Stimulated activated CD8-positive, alpha-beta memory T cell treated with anti-CD3 and anti-CD28 coated beads, Interleukin-7, amount 100 ng/mL, for 4 hours (primary cell): Measurements from ENCODE around the gene RADIL.

Experiments
- DNase-seq, 2 donors: peaks; one replicate each; pipeline ENCODE4 v3.0.0-alpha.2; 2020; ENCODE audit warnings: low read depth in 2 of 2

RADIL gene

DNA sequence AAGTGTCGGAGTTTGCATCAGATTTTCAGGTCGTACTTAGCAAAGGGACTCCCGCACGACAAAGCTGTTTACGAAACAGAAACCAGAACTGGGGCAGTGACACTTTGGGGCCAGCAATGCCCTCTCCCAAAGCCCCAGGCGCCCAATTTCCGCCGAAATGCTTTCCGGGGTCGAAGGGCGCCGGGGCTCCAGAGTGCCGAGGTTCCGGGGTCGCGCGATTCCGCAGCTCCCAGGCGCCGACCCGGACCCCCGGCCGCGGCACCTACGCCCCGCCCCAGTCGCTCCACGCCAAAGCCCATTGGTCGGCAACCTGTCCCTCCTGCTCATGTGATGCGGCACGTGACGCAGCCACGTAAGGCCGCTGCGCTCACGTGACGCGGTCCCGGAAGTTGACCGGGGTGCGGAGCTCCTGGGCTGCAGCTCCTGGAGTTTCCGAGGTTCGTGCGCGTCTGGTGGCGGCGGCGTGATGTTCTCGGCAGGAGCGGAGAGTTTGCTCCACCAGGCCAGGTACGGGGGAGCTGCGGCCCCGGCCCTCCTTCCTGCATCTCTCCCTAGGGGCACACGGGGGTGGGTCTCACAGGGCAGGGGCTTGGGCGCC lies 108.2 kb downstream of the RADIL start, which contains the start of gene AP5Z1:
TSS of gene AP5Z1 (plus strand) at position 374 of the 598 bp plus-strand sequence. CDS start at position 467, 93 bp downstream.
- DNase-seq = peak; percentile 87 to 95

- no peak for DNase-seq
Observed at GRCh38 chr7:4774658-4775249, 108.8 kb downstream of the RADIL start.

- no peak for DNase-seq
Observed at GRCh38 chr7:4774007-4774406, 109.5 kb downstream of the RADIL start.

GRCh38 chr7:4772306-4772705 lies 111.2 kb downstream of the RADIL start:
- DNase-seq = no peak

- no peak for DNase-seq
Observed at GRCh38 chr7:4771737-4772136, 111.8 kb downstream of the RADIL start.

DNA sequence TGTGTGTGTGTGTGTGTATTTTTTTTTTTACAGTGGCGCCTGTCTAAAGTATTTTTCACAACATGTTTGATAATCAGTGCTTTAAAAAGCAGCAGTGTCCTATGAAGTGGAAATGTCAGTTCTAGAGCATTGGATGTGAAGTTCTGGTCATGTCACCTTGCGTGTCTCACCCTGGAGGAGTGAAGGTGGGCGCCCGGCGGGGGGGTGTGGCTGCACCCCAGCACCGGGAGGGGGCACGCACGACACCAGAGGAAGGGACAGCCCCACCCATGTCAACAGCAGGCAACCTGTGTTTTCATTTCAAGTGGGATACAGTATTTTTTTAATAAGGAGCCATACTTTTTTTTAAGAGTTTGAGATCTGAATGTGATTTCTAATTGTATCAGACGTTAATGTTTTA lies 112.6 kb downstream of the RADIL start:
- DNase-seq = no peak

GRCh38 chr7:4769761-4770160 lies 113.8 kb downstream of the RADIL start:
- no peak for DNase-seq

GRCh38 chr7:4768597-4769569 lies 114.6 kb downstream of the RADIL start:
- DNase-seq = no peak

- no peak for DNase-seq
Observed at GRCh38 chr7:4766666-4767519, 116.6 kb downstream of the RADIL start.

GRCh38 chr7:4765776-4766490 lies 117.6 kb downstream of the RADIL start:
- DNase-seq = no peak

- no peak for DNase-seq
Observed at GRCh38 chr7:4764402-4765007, 119.0 kb downstream of the RADIL start.

DNA sequence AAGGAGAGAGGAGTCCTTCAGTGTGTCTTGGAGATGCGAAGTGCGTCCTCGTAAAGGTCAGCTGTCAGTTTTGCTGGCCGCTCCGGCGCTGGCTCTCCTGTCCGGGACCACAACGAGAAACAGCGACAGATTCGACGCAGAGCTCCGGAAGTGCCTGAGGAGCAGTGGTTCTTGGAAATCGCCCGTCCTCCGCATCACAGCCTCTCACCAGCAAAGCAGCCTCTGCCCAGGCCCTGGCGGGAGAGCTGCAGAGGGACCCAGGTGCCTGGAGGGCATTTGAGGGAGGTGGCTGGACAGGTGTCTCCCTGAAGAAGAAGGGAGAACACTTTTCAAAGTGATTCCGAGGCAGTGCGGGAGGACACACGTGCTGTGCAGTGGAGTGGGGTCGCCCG lies 119.7 kb downstream of the RADIL start:
- no peak for DNase-seq

- no peak for DNase-seq
Observed at GRCh38 chr7:4763091-4763793, 120.3 kb downstream of the RADIL start.

DNA sequence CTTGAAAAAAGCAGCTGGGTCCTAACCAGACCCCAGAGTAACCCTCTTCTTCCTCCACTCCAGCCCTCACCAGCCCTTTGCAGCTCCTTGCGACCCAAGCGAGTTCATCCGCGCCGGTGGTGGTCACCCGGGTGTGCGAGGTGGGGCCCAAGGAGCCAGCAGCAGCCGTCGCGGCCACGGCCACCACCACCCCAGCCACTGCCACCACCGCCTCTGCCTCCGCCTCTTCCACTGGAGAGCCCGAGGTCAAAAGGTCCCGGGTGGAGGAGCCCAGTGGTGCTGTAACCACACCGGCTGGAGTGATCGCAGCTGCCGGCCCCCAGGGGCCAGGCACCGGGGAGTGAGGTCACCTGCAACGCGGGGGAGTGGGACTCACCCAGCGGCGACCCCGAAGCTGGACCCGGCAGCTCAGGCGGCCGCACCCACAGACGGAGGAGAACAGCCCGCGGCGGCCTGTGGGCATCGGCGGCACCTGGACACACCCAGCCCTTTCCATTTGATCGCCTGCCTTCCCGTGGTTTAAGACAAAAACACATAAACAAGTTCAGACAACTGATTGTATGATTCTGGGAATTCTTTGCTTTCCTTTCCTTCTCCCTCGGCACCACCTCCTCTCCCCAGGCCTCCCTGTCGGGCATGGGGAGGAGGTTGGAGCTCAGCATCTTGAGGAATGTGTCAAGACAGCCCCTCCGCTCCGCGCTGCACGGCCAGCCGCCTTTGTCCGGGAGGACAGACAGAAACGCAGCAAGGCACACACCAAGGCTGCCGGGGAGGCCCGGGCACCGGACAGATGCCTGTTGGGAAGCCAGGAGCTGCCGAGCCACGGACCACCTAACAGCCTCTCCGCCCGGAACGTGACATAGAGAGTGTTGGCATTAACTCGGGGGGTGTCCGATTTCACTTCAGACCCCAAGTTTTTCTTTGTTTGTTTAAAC lies 121.1 kb downstream of the RADIL start:
- DNase-seq = no peak

DNA sequence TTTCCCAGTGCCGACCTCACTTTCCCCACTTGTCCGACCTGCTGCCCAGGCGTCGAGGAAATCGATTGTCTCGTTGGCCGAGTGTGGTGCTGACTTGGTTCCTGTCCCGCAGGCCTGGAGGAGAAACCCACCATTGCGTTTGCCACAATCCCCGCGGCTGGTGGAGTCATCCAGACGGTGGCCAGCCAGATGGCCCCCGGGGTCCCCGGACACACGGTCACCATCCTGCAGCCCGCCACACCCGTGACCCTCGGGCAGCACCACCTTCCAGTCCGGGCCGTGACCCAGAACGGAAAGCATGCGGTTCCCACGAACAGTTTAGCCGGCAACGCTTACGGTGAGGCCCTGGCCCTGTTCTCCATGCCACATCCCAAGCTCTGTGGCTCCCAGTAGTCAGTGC lies 122.6 kb downstream of the RADIL start:
- no peak for DNase-seq

DNA sequence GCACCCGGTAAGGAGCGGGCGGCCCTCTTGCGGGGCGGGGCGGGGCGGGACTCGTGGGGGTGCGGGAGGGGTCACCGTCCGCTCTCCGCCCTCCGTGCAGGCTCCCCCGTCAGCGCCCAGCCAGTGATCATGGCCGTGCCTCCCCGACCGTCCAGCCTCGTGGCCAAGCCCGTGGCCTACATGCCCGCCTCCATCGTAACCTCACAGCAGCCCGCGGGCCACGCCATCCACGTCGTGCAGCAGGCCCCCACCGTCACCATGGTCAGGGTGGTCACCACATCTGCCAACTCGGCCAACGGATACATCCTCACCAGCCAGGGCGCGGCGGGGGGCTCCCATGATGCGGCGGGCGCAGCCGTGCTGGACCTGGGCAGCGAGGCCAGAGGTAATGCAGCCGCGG lies 124.3 kb downstream of the RADIL start:
- DNase-seq = no peak

GRCh38 chr7:4758791-4759190 lies 124.7 kb downstream of the RADIL start:
- no peak for DNase-seq

GRCh38 chr7:4758111-4758510 lies 125.4 kb downstream of the RADIL start:
- no peak for DNase-seq

- DNase-seq = no peak
Observed at GRCh38 chr7:4755045-4755444, 128.5 kb downstream of the RADIL start.
